DOHH2 (cell line): ENCODE measurements around the gene VPS26A.
A peak's percentile ranks its signal among the peaks of the same experiment; 100 is the strongest.

Experiments
- H3F3A ChIP-seq: fragments of 200-600 bp; sonication (generic), shearing (Covaris generic); 2 replicates; pipeline ENCODE4 v1.6.0; 2016; ENCODE audit warnings: antibody characterized with exemption, mild to moderate bottlenecking; ENCODE audit not compliant: control insufficient read depth, insufficient read depth
- H3K27ac ChIP-seq: fragments of 200-600 bp; sonication (generic); 2 replicates; pipeline ENCODE4 v1.5.1; 2014; ENCODE audit warnings: low read depth, mild to moderate bottlenecking, low read length, moderate library complexity
- H3K27me3 ChIP-seq: fragments of 200-600 bp; sonication (generic); 2 replicates; pipeline ENCODE4 v1.6.1; 2014; ENCODE audit warnings: mild to moderate bottlenecking, low read length, mixed read lengths; ENCODE audit not compliant: control insufficient read depth
- H3K36me3 ChIP-seq: fragments of 200-600 bp; sonication (generic); 2 replicates; pipeline ENCODE4 v1.6.1; 2014; ENCODE audit warnings: mild to moderate bottlenecking, low read length, moderate library complexity, mixed read lengths; ENCODE audit not compliant: control insufficient read depth
- H3K4me1 ChIP-seq: fragments of 200-600 bp; sonication (generic); 2 replicates; pipeline ENCODE4 v1.6.1; 2014; ENCODE audit warnings: mild to moderate bottlenecking, low read length, mixed read lengths; ENCODE audit not compliant: control insufficient read depth
- H3K4me2 ChIP-seq: fragments of 200-600 bp; sonication (generic); 2 replicates; pipeline ENCODE4 v1.6.0; 2014; ENCODE audit warnings: mild to moderate bottlenecking, low read length, moderate library complexity
- H3K4me3 ChIP-seq: fragments of 200-600 bp; sonication (generic); 2 replicates; pipeline ENCODE4 v1.5.1; 2014; ENCODE audit warnings: mild to moderate bottlenecking, low read length, mixed read lengths
- H3K79me2 ChIP-seq: fragments of 200-600 bp; sonication (generic); 2 replicates; pipeline ENCODE4 v1.6.1; 2014; ENCODE audit warnings: mild to moderate bottlenecking, low read length, mixed read lengths; ENCODE audit not compliant: control insufficient read depth
- H3K9me2 ChIP-seq: fragments of 200-600 bp; sonication (generic); replicated peaks from 2 replicates; pipeline ENCODE4 v1.6.1; 2014; ENCODE audit warnings: mild to moderate bottlenecking, low read length, mixed read lengths; ENCODE audit not compliant: control insufficient read depth
- H3K9me3 ChIP-seq: fragments of 200-600 bp; sonication (generic); 2 replicates; pipeline ENCODE4 v1.6.1; 2014; ENCODE audit warnings: antibody characterized with exemption, low read length, mixed read lengths; ENCODE audit not compliant: control insufficient read depth, insufficient read depth
- H4K20me1 ChIP-seq: fragments of 200-600 bp; sonication (generic); 2 replicates; pipeline ENCODE4 v1.6.0; 2014; ENCODE audit warnings: low read depth, mild to moderate bottlenecking, antibody characterized with exemption, low read length, moderate library complexity; ENCODE audit not compliant: control insufficient read depth, insufficient read depth
- EZH2phosphoT487 ChIP-seq: fragments of 200-600 bp; sonication (generic); IDR thresholded peaks from 2 replicates; pipeline ENCODE4 v1.6.1; 2017; ENCODE audit warnings: borderline replicate concordance, mild to moderate bottlenecking, antibody characterized with exemption, low read length, moderate library complexity, mixed read lengths
- TF ChIP-seq, protein P1 (sequence below): fragments of 200-600 bp; sonication (generic); IDR thresholded peaks from one replicate; pipeline ENCODE4 v1.5.1; 2014; ENCODE audit warnings: antibody characterized with exemption, mild to moderate bottlenecking, low read depth, low read length; ENCODE audit not compliant: poor library complexity, severe bottlenecking

The VPS26A gene

DNA sequence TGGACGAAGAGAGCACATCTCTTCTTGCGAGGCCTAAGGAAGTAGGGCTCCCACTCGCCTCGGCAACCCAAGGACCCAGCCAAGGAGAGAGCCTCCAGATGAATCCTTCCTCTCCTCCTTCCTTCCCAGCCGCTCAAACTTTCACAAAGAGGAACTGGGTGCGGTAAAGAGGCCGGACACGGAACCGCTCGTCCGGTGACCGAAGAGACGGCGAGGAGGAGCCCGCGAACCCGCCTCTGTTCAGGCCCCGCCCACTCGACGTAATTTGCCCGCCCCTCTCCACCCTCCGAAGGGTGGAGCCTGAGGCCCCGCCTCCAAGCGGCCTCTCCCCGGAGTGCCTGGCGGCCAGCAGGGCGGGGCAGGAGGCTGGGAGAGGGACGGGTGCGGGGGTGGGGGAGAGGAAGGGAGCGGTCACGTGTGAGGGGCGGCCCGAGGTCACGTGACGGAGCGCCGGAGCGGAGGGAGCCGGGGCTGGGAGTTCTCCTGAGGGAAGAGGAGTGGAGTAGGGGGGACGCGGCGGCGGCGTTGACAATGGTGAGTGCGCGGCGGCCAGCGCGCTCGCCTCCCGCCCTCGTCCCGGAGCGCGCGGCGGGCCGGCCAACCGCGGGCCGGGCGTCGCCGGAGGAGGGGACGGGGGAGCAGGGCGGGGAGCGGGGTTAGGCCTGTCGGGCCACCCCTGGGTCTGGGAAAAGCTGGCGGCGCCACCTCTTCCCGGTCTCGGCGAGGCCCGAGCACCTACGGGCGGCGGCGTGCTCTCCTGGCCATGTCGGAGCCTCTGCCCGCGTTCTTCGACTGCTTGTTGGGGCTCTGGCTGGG is at the start of gene VPS26A:
TSS of gene VPS26A (plus strand) at position 432 of the 816 bp plus-strand sequence. CDS start at position 532, 100 bp downstream.
- TF ChIP-seq, protein P1, sequence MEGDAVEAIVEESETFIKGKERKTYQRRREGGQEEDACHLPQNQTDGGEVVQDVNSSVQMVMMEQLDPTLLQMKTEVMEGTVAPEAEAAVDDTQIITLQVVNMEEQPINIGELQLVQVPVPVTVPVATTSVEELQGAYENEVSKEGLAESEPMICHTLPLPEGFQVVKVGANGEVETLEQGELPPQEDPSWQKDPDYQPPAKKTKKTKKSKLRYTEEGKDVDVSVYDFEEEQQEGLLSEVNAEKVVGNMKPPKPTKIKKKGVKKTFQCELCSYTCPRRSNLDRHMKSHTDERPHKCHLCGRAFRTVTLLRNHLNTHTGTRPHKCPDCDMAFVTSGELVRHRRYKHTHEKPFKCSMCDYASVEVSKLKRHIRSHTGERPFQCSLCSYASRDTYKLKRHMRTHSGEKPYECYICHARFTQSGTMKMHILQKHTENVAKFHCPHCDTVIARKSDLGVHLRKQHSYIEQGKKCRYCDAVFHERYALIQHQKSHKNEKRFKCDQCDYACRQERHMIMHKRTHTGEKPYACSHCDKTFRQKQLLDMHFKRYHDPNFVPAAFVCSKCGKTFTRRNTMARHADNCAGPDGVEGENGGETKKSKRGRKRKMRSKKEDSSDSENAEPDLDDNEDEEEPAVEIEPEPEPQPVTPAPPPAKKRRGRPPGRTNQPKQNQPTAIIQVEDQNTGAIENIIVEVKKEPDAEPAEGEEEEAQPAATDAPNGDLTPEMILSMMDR, result no peak
- TF ChIP-seq EZH2phosphoT487, result no peak
- H3K9me2 ChIP-seq, result no peaks in the 10 kb centered on the region
- 0 out of 2 replicates have a peak, but pooled peaks cover 5% of the 10 kb centered on the region for H3F3A ChIP-seq
- H3K4me1 ChIP-seq, result peaks cover 16% of the 10 kb centered on the region
- H3K9me3 ChIP-seq, result no peaks in the 10 kb centered on the region
- H3K36me3 ChIP-seq, result no peaks in the 10 kb centered on the region
- peak within 1 kb of the TSS; percentile 86 for H3K4me2 ChIP-seq
- H3K79me2 ChIP-seq, result peaks cover 46% of the 10 kb centered on the region
- peak within 1 kb of the TSS; percentile 81 for H3K4me3 ChIP-seq
- no peaks in the 10 kb centered on the region for H4K20me1 ChIP-seq
- H3K27me3 ChIP-seq, result no peaks in the 10 kb centered on the region
- peak within 1 kb of the TSS; percentile 80 for H3K27ac ChIP-seq

DNA sequence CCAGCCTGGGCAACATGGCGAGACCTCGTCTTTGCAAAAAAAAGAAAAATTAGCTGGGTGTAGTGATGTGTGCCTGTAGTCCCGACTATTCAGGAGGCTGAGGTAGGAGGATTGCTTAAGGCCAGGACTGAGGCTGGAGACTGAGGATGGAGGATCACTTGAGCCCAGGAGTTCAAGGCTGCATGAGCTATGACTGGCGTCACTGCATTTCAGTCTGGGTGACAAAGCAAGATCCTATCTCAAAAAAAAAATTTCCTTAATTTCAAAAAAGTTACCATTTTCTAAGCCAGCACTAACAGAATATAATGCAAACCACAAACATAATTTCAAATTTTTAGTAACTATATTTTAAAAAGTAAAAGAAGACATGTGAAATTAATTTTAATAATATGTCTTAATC is 49.4 kb upstream of the VPS26A start:
- no peaks in the 10 kb centered on the region for H4K20me1 ChIP-seq
- TF ChIP-seq, protein P1, result no peak
- TF ChIP-seq EZH2phosphoT487, result no peak

DNA sequence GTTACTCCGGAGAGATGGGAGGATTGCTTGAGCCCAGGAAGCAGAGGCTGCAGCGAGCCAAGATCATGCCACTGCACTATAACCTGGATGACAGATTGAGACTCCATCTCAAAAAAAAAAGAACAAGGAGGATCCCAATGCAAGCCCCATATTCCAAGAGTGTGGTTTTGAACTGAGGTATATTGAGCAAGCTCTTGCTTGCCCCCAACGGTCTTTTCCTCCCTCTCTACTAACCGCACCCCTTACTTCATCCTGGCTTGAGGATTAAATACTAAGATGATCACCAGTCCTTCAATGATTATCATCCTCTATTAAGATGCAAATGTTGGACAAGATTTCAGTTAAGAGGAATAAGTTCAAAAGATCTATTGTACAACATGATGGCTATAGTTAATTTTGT is 48.5 kb upstream of the VPS26A start:
- Histone ChIP-seq H3K4me3 (no peak overlapping the region), H3K4me1 (no peaks in the 10 kb centered on the region), H3K27ac (no peak overlapping the region), H3K79me2 (no peaks in the 10 kb centered on the region), H3K36me3 (no peaks in the 10 kb centered on the region), H3K4me2 (no peak overlapping the region), H3K9me3 (no peaks in the 10 kb centered on the region), H3K27me3 (no peaks in the 10 kb centered on the region), H4K20me1 (no peaks in the 10 kb centered on the region), H3K9me2 (no peaks in the 10 kb centered on the region), H3F3A (no peaks in the 10 kb centered on the region)
- TF ChIP-seq EZH2phosphoT487, result no peak
- TF ChIP-seq, protein P1, result no peak

More for the DNA sequence above, 49.4 kb upstream of the VPS26A start:
- Histone ChIP-seq H3F3A (no peaks in the 10 kb centered on the region), H3K4me1 (no peaks in the 10 kb centered on the region), H3K4me3 (no peak overlapping the region), H3K36me3 (no peaks in the 10 kb centered on the region), H3K27ac (no peak overlapping the region), H3K9me2 (no peaks in the 10 kb centered on the region), H3K9me3 (no peaks in the 10 kb centered on the region), H3K4me2 (no peak overlapping the region), H3K79me2 (no peaks in the 10 kb centered on the region), H3K27me3 (no peaks in the 10 kb centered on the region)
